ENCODE data around the gene AGTR2. TPM values are rescaled to one million over a fixed set of nuclear protein-coding genes. Genes with fewer than 3 reads are reported as not detected.
"Not testable (repeated sequence)": the region's sequence is repeated elsewhere in the genome, so short reads cannot be mapped to it uniquely, and the experiment has no call there.

The AGTR2 gene
- total RNA-seq, 2 experiments from 2014 or later, result not detected

GRCh38 chrX:116204932-116205331 lies 34.4 kb downstream of the AGTR2 start:
- ATAC-seq (no peak), DNase-seq (no peak)
- ChIA-PET POLR2A (interaction anchor here (0.6 kb wide), 1 partner anchor 52 kb away, joined by 3 read pairs; no protein-coding TSS in a partner anchor), CTCF (no interaction called here)
- Mint-ChIP-seq H3K4me1 (ENCODE audit: low read depth) (no peaks in the 10 kb centered on the region), H3K4me3 (no peak overlapping the region), H3K9me3 (no peaks in the 10 kb centered on the region), H3K27ac (no peak overlapping the region), H3K36me3 (ENCODE audit: low read depth) (no peaks in the 10 kb centered on the region), H3K27me3 (no peaks in the 10 kb centered on the region)
- intact Hi-C loops (cut with micrococcal nuclease), result no loop called here
- peak; percentile 45 for TF ChIP-seq CTCF (IDR thresholded peaks at IDR 0.05)

GRCh38 chrX:116213262-116213661 lies 42.7 kb downstream of the AGTR2 start:
- Mint-ChIP-seq H3K4me1 (ENCODE audit: low read depth) (no peaks in the 10 kb centered on the region), H3K36me3 (ENCODE audit: low read depth) (no peaks in the 10 kb centered on the region), H3K27ac (no peak overlapping the region), H3K27me3 (no peaks in the 10 kb centered on the region), H3K4me3 (no peak overlapping the region), H3K9me3 (no peaks in the 10 kb centered on the region)
- no peak for TF ChIP-seq CTCF (IDR thresholded peaks at IDR 0.05)
- ATAC-seq, result no peak
- DNase-seq, result no peak
- CTCF ChIA-PET, result no interaction called here
- intact Hi-C loops (cut with micrococcal nuclease), result no loop called here
- POLR2A ChIA-PET, result no interaction called here

- CTCF ChIA-PET, result not testable (repeated sequence)
Observed at GRCh38 chrX:116217080-116217479, 46.5 kb downstream of the AGTR2 start.

More at GRCh38 chrX:116217080-116217479, 46.5 kb downstream of the AGTR2 start:
- H3K27ac Mint-ChIP-seq; H3K27me3 Mint-ChIP-seq; H3K4me3 Mint-ChIP-seq; ATAC-seq; H3K9me3 Mint-ChIP-seq; H3K36me3 Mint-ChIP-seq (ENCODE audit: low read depth); POLR2A ChIA-PET; H3K4me1 Mint-ChIP-seq (ENCODE audit: low read depth); DNase-seq; intact Hi-C loops (cut with micrococcal nuclease): not testable (repeated sequence)
